Measurements from ENCODE around the gene KCNQ1OT1.

KCNQ1OT1 gene

GRCh38 chr11:2685566-2686359 is 14.0 kb downstream of the KCNQ1OT1 start:
- Histone ChIP-seq H3K9me3 (ENCODE audit: control insufficient read depth in 1 of 2, low read length in 2 of 2) (no peaks in the 10 kb centered on the region), H3K9ac (ENCODE audit: low read depth in 1 of 2, low read length in 2 of 2) (no peak overlapping the region), H3K36me3 (ENCODE audit: control insufficient read depth in 1 of 2, insufficient read depth in 2 of 2, low read length in 2 of 2) (peaks cover 14 to 37% of the 10 kb centered on the region in 2 donors), H3K4me3 (ENCODE audit: low read depth in 1 of 2, low read length in 2 of 2) (no peak overlapping the region), H3K27ac (ENCODE audit: low read depth, low read length) (no peak overlapping the region), H3K4me1 (ENCODE audit: control insufficient read depth in 1 of 2, insufficient read depth in 2 of 2, low read length in 2 of 2) (peaks cover 30 to 33% of the 10 kb centered on the region in 2 donors), H3K27me3 (ENCODE audit: control insufficient read depth in 1 of 2, insufficient read depth in 2 of 2, low read length in 2 of 2) (no peaks in the 10 kb centered on the region)

GRCh38 chr11:2685051-2685450 is 14.7 kb downstream of the KCNQ1OT1 start:
- H3K9me3 ChIP-seq (ENCODE audit: control insufficient read depth in 1 of 2, low read length in 2 of 2), result no peaks in the 10 kb centered on the region
- H3K36me3 ChIP-seq (ENCODE audit: control insufficient read depth in 1 of 2, insufficient read depth in 2 of 2, low read length in 2 of 2), result peaks cover 14 to 32% of the 10 kb centered on the region in 2 donors
- no peak overlapping the region for H3K4me3 ChIP-seq (ENCODE audit: low read depth in 1 of 2, low read length in 2 of 2)
- no peak overlapping the region for H3K9ac ChIP-seq (ENCODE audit: low read depth in 1 of 2, low read length in 2 of 2)
- H3K27ac ChIP-seq (ENCODE audit: low read depth, low read length), result no peak overlapping the region
- no peaks in the 10 kb centered on the region for H3K27me3 ChIP-seq (ENCODE audit: control insufficient read depth in 1 of 2, insufficient read depth in 2 of 2, low read length in 2 of 2)
- peaks cover 23 to 31% of the 10 kb centered on the region in 2 donors for H3K4me1 ChIP-seq (ENCODE audit: control insufficient read depth in 1 of 2, insufficient read depth in 2 of 2, low read length in 2 of 2)

- Histone ChIP-seq H3K9me3 (ENCODE audit: control insufficient read depth in 1 of 2, low read length in 2 of 2) (no peaks in the 10 kb centered on the region), H3K27me3 (ENCODE audit: control insufficient read depth in 1 of 2, insufficient read depth in 2 of 2, low read length in 2 of 2) (no peaks in the 10 kb centered on the region), H3K4me1 (ENCODE audit: control insufficient read depth in 1 of 2, insufficient read depth in 2 of 2, low read length in 2 of 2) (peaks cover 19 to 26% of the 10 kb centered on the region in 2 donors), H3K9ac (ENCODE audit: low read depth in 1 of 2, low read length in 2 of 2) (no peak overlapping the region), H3K4me3 (ENCODE audit: low read depth in 1 of 2, low read length in 2 of 2) (no peak overlapping the region), H3K36me3 (ENCODE audit: control insufficient read depth in 1 of 2, insufficient read depth in 2 of 2, low read length in 2 of 2) (peaks cover 14 to 32% of the 10 kb centered on the region in 2 donors), H3K27ac (ENCODE audit: low read depth, low read length) (no peak overlapping the region)
Measured at GRCh38 chr11:2684581-2684980, 15.2 kb downstream of the KCNQ1OT1 start.

DNA sequence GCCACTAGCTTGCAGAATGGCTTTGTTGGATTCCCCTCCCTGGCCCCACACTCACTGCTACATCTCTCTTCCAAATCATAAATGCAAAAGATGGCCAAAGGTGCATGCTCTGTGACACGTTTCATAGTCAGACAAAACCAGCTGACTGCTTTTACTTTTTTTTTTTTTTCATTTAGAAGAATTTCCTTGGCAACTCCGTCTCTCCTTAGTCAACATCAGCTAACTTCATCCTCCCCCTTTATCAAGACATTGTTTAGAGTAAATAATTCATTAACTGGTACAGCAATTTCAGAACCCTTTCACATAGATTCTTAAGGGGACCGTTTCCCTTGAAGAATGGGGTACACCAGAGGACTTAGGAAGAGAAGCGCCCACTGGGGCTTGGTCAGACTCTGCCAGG is 16.0 kb downstream of the KCNQ1OT1 start:
- no peaks in the 10 kb centered on the region for H3K9me3 ChIP-seq (ENCODE audit: control insufficient read depth in 1 of 2, low read length in 2 of 2)
- peaks cover 14 to 33% of the 10 kb centered on the region in 2 donors for H3K36me3 ChIP-seq (ENCODE audit: control insufficient read depth in 1 of 2, insufficient read depth in 2 of 2, low read length in 2 of 2)
- no peak overlapping the region for H3K9ac ChIP-seq (ENCODE audit: low read depth in 1 of 2, low read length in 2 of 2)
- H3K27ac ChIP-seq (ENCODE audit: low read depth, low read length), result no peak overlapping the region
- no peaks in the 10 kb centered on the region for H3K27me3 ChIP-seq (ENCODE audit: control insufficient read depth in 1 of 2, insufficient read depth in 2 of 2, low read length in 2 of 2)
- no peak overlapping the region for H3K4me3 ChIP-seq (ENCODE audit: low read depth in 1 of 2, low read length in 2 of 2)
- peaks cover 12 to 18% of the 10 kb centered on the region in 2 donors for H3K4me1 ChIP-seq (ENCODE audit: control insufficient read depth in 1 of 2, insufficient read depth in 2 of 2, low read length in 2 of 2)

DNA sequence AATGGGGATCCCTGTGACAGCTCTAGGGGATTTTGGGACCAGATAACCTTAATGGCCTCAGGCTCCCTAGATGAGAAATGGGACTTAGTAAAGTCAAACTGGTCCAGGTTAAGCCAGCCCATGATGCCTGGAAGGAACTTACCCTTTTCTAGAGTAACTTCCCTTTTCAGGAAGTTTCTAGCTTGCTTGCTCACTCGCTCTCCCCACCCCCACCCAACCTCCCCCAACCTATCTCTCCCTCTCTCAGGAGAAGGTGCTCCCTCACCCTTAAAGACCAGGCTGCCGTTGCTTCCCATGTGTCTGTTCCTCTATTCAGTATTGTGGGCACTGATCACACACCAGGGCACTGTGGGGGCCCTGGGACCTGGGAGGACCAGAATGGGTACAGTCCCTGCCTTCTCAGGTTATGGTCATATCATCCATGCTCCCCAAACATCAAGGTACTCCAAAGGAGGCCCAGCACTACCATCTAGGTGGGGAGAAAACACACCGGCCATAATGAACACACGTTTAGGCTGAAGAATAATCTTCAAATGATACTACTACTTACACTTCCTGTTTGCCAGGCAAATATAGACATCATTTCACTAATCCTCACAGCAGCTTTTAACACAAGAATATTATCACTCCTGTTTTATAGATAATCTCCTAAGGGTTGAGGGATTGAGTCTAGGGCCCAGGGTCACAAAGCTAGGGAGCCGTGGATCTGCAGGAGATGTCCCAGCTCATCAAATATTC is 18.2 kb downstream of the KCNQ1OT1 start:
- H3K9ac ChIP-seq (ENCODE audit: low read depth in 1 of 2, low read length in 2 of 2), result no peak overlapping the region
- H3K9me3 ChIP-seq (ENCODE audit: control insufficient read depth in 1 of 2, low read length in 2 of 2), result no peaks in the 10 kb centered on the region
- H3K27me3 ChIP-seq (ENCODE audit: control insufficient read depth in 1 of 2, insufficient read depth in 2 of 2, low read length in 2 of 2), result no peaks in the 10 kb centered on the region
- H3K36me3 ChIP-seq (ENCODE audit: control insufficient read depth in 1 of 2, insufficient read depth in 2 of 2, low read length in 2 of 2), result peaks cover 10 to 26% of the 10 kb centered on the region in 2 donors
- no peak overlapping the region for H3K4me3 ChIP-seq (ENCODE audit: low read depth in 1 of 2, low read length in 2 of 2)
- H3K4me1 ChIP-seq (ENCODE audit: control insufficient read depth in 1 of 2, insufficient read depth in 2 of 2, low read length in 2 of 2), result peaks cover 0 to 3% of the 10 kb centered on the region in 2 donors
- H3K27ac ChIP-seq (ENCODE audit: low read depth, low read length), result no peak overlapping the region

DNA sequence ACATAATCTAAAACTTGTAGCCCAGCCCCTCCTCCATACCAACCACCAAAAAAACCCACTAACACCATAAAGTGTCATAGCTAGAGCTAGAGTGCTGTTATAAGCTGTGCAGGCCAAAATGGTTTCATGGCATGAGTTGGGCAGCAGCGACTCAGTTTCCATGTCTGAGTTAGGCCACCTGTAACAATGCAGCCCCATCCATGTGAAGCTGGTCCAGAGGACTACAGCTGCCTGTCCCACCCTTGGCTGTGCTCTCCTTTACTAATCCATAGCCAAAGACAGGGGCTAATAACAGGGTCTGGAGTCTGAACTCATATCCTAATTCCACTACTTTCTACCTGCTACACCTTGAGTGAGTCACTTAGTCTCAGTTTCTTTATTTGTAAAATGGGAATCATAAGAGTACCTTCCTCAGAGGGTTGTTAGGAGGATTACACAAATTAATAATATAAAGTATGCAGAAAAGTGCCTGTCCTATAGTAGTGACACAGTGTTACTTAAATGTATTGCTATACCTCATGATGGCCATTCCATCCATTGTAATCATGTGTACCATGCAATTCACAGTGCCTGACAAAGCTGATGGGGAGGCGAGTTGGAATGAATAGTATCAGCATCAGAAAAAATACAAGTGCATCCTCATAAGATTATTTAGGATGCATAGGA is 20.6 kb downstream of the KCNQ1OT1 start:
- H3K9ac ChIP-seq (ENCODE audit: low read depth in 1 of 2, low read length in 2 of 2), result no peak overlapping the region
- peaks cover 6 to 10% of the 10 kb centered on the region in 2 donors for H3K36me3 ChIP-seq (ENCODE audit: control insufficient read depth in 1 of 2, insufficient read depth in 2 of 2, low read length in 2 of 2)
- no peak overlapping the region for H3K4me3 ChIP-seq (ENCODE audit: low read depth in 1 of 2, low read length in 2 of 2)
- no peak overlapping the region for H3K27ac ChIP-seq (ENCODE audit: low read depth, low read length)
- H3K4me1 ChIP-seq (ENCODE audit: control insufficient read depth in 1 of 2, insufficient read depth in 2 of 2, low read length in 2 of 2), result peaks cover 0 to 9% of the 10 kb centered on the region in 2 donors
- no peaks in the 10 kb centered on the region for H3K9me3 ChIP-seq (ENCODE audit: control insufficient read depth in 1 of 2, low read length in 2 of 2)
- no peaks in the 10 kb centered on the region for H3K27me3 ChIP-seq (ENCODE audit: control insufficient read depth in 1 of 2, insufficient read depth in 2 of 2, low read length in 2 of 2)

- peaks cover 6 to 10% of the 10 kb centered on the region in 2 donors for H3K36me3 ChIP-seq (ENCODE audit: control insufficient read depth in 1 of 2, insufficient read depth in 2 of 2, low read length in 2 of 2)
- H3K27me3 ChIP-seq (ENCODE audit: control insufficient read depth in 1 of 2, insufficient read depth in 2 of 2, low read length in 2 of 2), result no peaks in the 10 kb centered on the region
- no peak overlapping the region for H3K4me3 ChIP-seq (ENCODE audit: low read depth in 1 of 2, low read length in 2 of 2)
- no peak overlapping the region for H3K27ac ChIP-seq (ENCODE audit: low read depth, low read length)
- H3K4me1 ChIP-seq (ENCODE audit: control insufficient read depth in 1 of 2, insufficient read depth in 2 of 2, low read length in 2 of 2), result peaks cover 0 to 9% of the 10 kb centered on the region in 2 donors
- no peaks in the 10 kb centered on the region for H3K9me3 ChIP-seq (ENCODE audit: control insufficient read depth in 1 of 2, low read length in 2 of 2)
- no peak overlapping the region for H3K9ac ChIP-seq (ENCODE audit: low read depth in 1 of 2, low read length in 2 of 2)
Measured at GRCh38 chr11:2678396-2678795, 21.4 kb downstream of the KCNQ1OT1 start.

DNA sequence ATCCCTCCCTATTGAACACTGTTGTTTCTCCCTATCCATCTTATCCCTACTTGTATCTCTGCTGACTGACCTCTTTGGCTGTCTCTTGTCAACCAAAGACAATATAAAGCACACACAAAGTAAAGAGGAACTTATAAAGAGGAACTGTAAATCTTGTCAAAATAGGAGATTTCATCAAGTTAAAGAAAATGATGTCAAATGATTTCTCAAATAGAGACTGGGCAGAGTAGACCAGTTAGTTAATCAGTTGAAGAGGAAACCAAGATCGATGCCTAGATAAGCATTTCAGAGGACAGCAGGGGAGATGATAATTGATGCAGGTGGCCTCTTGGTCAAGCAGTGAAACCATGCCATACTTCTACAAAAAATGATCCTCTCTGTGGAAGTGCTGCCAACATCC is 22.7 kb downstream of the KCNQ1OT1 start:
- H3K36me3 ChIP-seq (ENCODE audit: control insufficient read depth in 1 of 2, insufficient read depth in 2 of 2, low read length in 2 of 2), result peaks cover 0 to 8% of the 10 kb centered on the region in 2 donors
- no peaks in the 10 kb centered on the region for H3K27me3 ChIP-seq (ENCODE audit: control insufficient read depth in 1 of 2, insufficient read depth in 2 of 2, low read length in 2 of 2)

GRCh38 chr11:2675540-2675939 is 24.3 kb downstream of the KCNQ1OT1 start:
- H3K9me3 ChIP-seq (ENCODE audit: control insufficient read depth in 1 of 2, low read length in 2 of 2), result no peaks in the 10 kb centered on the region
- H3K36me3 ChIP-seq (ENCODE audit: control insufficient read depth in 1 of 2, insufficient read depth in 2 of 2, low read length in 2 of 2), result peaks cover 0 to 8% of the 10 kb centered on the region in 2 donors
- H3K27ac ChIP-seq (ENCODE audit: low read depth, low read length), result no peak overlapping the region
- peaks cover 0 to 9% of the 10 kb centered on the region in 2 donors for H3K4me1 ChIP-seq (ENCODE audit: control insufficient read depth in 1 of 2, insufficient read depth in 2 of 2, low read length in 2 of 2)
- H3K4me3 ChIP-seq (ENCODE audit: low read depth in 1 of 2, low read length in 2 of 2), result no peak overlapping the region
- no peak overlapping the region for H3K9ac ChIP-seq (ENCODE audit: low read depth in 1 of 2, low read length in 2 of 2)
- H3K27me3 ChIP-seq (ENCODE audit: control insufficient read depth in 1 of 2, insufficient read depth in 2 of 2, low read length in 2 of 2), result no peaks in the 10 kb centered on the region

More for the DNA sequence above, 22.7 kb downstream of the KCNQ1OT1 start:
- Histone ChIP-seq H3K4me1 (ENCODE audit: control insufficient read depth in 1 of 2, insufficient read depth in 2 of 2, low read length in 2 of 2) (peaks cover 0 to 9% of the 10 kb centered on the region in 2 donors), H3K27ac (ENCODE audit: low read depth, low read length) (no peak overlapping the region), H3K4me3 (ENCODE audit: low read depth in 1 of 2, low read length in 2 of 2) (no peak overlapping the region), H3K9me3 (ENCODE audit: control insufficient read depth in 1 of 2, low read length in 2 of 2) (no peaks in the 10 kb centered on the region), H3K9ac (ENCODE audit: low read depth in 1 of 2, low read length in 2 of 2) (no peak overlapping the region)

Data from duodenal mucosa (tissue), 2 donors.